Right lobe of liver (tissue), 6 donors: Measurements from ENCODE around the gene IL24. TPM values are rescaled to one million over a fixed set of nuclear protein-coding genes. Genes with fewer than 3 reads are reported as not detected.

Experiments
- ATAC-seq, 4 donors: fragments of 200-7000 bp; cut with Tn5 transposase; one replicate each; pipeline ENCODE4 v1.9.1; 2020; ENCODE audit warnings: mild to moderate bottlenecking in 4 of 4, moderate library complexity in 4 of 4
- DNase-seq, 3 donors: peaks; one replicate each; pipeline ENCODE4 v3.0.0-alpha.2; 2020
- H3K27ac ChIP-seq, 3 donors: fragments of 200-600 bp; one replicate each; pipeline ENCODE4 v1.8.0; 2022
- H3K27me3 ChIP-seq, 2 donors: fragments of 200-600 bp; one replicate each; pipeline ENCODE4 v1.8.0; 2022
- H3K36me3 ChIP-seq, 4 donors: fragments of 200-600 bp; sonication (generic) in 1 of 4; one replicate each; pipeline versions ENCODE4 v1.5.1 to v1.8.0; 2017 to 2022; ENCODE audit warnings: control low read depth in 1 of 4
- H3K4me1 ChIP-seq, 4 donors: fragments of 200-600 bp; sonication (generic) in 1 of 4; one replicate each; pipeline versions ENCODE4 v1.5.1 to v1.8.0; 2017 to 2022; ENCODE audit warnings: control low read depth in 1 of 4
- H3K4me3 ChIP-seq, 3 donors: fragments of 200-600 bp; one replicate each; pipeline ENCODE4 v1.8.0; 2022
- H3K9me3 ChIP-seq, 4 donors: fragments of 200-600 bp; sonication (generic) in 1 of 4; one replicate each; pipeline versions ENCODE4 v1.5.1 to v1.8.0; 2017 to 2022; ENCODE audit warnings: control low read depth in 1 of 4
- CTCF ChIP-seq, 4 donors: fragments of 200-600 bp in 3 of 4; fragments of 450-650 bp in 1 of 4; IDR thresholded peaks; one replicate each; pipeline versions ENCODE4 v1.5.1 to v1.8.0; 2016 to 2022; ENCODE audit warnings: antibody characterized with exemption in 4 of 4, mild to moderate bottlenecking in 2 of 4
- POLR2A ChIP-seq: fragments of 450-650 bp; IDR thresholded peaks from one replicate; pipeline ENCODE4 v1.6.1; 2017; ENCODE audit warnings: antibody characterized with exemption, mild to moderate bottlenecking
- WGBS: methylation state at CpG from one replicate; pipeline ENCODE4 v1.1.6; 2018; ENCODE audit warnings: low coverage, low lambda C conversion rate; ENCODE audit not compliant: insufficient coverage; ENCODE audit errors: missing lambda C conversion rate; 5-methylcytosine and 5-hydroxymethylcytosine counted together
- intact Hi-C, 2 donors: fragments of 100-400 bp; cut with DNase I; formaldehyde crosslinking; loops; one replicate each; pipeline versions ENCODE4 v1.11.2 to v1.14.1; 2022
- total RNA-seq, 6 experiments: library from RNA; depleted of rRNA in 2 of 6; stranded (reverse); fragments of >200 nt in 2 of 6; fragmentation: NEBNext Ultra II Directional in 3 of 6; extraction: Animal tissue kit (Norgen Biotek cat#: 25700) in 3 of 6; gene quantifications; one replicate each; pipeline versions ENCODE4 v1.1.0 to v1.2.4, GENCODE V29; 2016 to 2023
- donor health status: DM: no; HTN: yes; CAD: no.
- donor health status: DM: no; HTN: no; CAD: no.
- donor health status: DM: no; HTN: no; CAD: no.
- donor health status: DM: no; HTN: yes; CAD: no.
- donor health status: DM: no; HTN: yes; CAD: no.

Gene IL24
- total RNA-seq, 6 experiments from 2014 or later = not detected

GRCh38 chr1:206909883-206910318 lies 12.7 kb downstream of the IL24 start:
- DNase-seq (peak in 1 of 3 donors; percentile 46), ATAC-seq (peak; percentile 20 to 39 (median 26))
- intact Hi-C loops = loop anchor here (10.0 kb wide), 4 partner anchors 45 to 435 kb away; partner anchors contain the start of genes DYRK3 (in 1 of the 2), IKBKE (in 1 of the 2) and IL20 (in 1 of the 2)
- no peak for TF ChIP-seq CTCF (IDR thresholded peaks at IDR 0.05)
- TF ChIP-seq POLR2A = no peak
- 33% methylated on average over 9 of the region's 14 CpGs for WGBS
- H3K27ac ChIP-seq = peak overlapping the region in 2 of 3 donors; percentile 34 to 47
- peaks cover 0 to 10% (median 0%) of the 10 kb centered on the region in 4 donors for H3K4me1 ChIP-seq
- no peaks in the 10 kb centered on the region for H3K36me3 ChIP-seq
- peak overlapping the region; percentile 46 to 54 (median 52) for H3K4me3 ChIP-seq
- H3K27me3 ChIP-seq = no peaks in the 10 kb centered on the region
- H3K9me3 ChIP-seq = no peaks in the 10 kb centered on the region

GRCh38 chr1:206911064-206911663 lies 13.9 kb downstream of the IL24 start:
- no peaks in the 10 kb centered on the region for H3K27me3 ChIP-seq
- no peak overlapping the region for H3K27ac ChIP-seq
- no peaks in the 10 kb centered on the region for H3K9me3 ChIP-seq
- H3K4me1 ChIP-seq = peaks cover 0 to 10% (median 0%) of the 10 kb centered on the region in 4 donors
- peak; percentile 62 to 93 (median 90) for TF ChIP-seq CTCF (IDR thresholded peaks at IDR 0.05)
- no peak for TF ChIP-seq POLR2A
- ATAC-seq = peak in 3 of 4 donors; percentile 46 to 50 (median 50)
- no peak overlapping the region for H3K4me3 ChIP-seq
- H3K36me3 ChIP-seq = no peaks in the 10 kb centered on the region
- intact Hi-C loops = loop anchor here (10.0 kb wide), 4 partner anchors 46 to 436 kb away; partner anchors contain the start of genes DYRK3 (in 1 of the 2), IKBKE (in 1 of the 2) and IL20 (in 1 of the 2)
- WGBS = 0% methylated on average over 1 of the region's 1 CpG
- no peak for DNase-seq

GRCh38 chr1:206912445-206913095 lies 15.3 kb downstream of the IL24 start:
- WGBS = 17% methylated on average over 7 of the region's 7 CpGs
- Histone ChIP-seq H3K27me3 (no peaks in the 10 kb centered on the region), H3K9me3 (no peaks in the 10 kb centered on the region), H3K4me3 (no peak overlapping the region), H3K36me3 (no peaks in the 10 kb centered on the region), H3K27ac (no peak overlapping the region), H3K4me1 (peaks cover 0 to 5% (median 0%) of the 10 kb centered on the region in 4 donors)
- TF ChIP-seq POLR2A (no peak), CTCF (IDR thresholded peaks at IDR 0.05) (peak; percentile 88 to 89 (median 88))
- peak in 1 of 3 donors; percentile 73 for DNase-seq
- intact Hi-C loops = loop anchor here (10.0 kb wide), 4 partner anchors 48 to 438 kb away; partner anchors contain the start of genes DYRK3 (in 1 of the 2), IKBKE (in 1 of the 2) and IL20 (in 1 of the 2)
- peak; percentile 65 to 82 (median 69) for ATAC-seq

- intact Hi-C loops = loop anchor here (10.0 kb wide), 4 partner anchors 49 to 439 kb away; partner anchors contain the start of genes DYRK3 (in 1 of the 2), IKBKE (in 1 of the 2) and IL20 (in 1 of the 2)
- no peaks in the 10 kb centered on the region for H3K9me3 ChIP-seq
- H3K27ac ChIP-seq = no peak overlapping the region
- H3K4me3 ChIP-seq = no peak overlapping the region
- H3K27me3 ChIP-seq = no peaks in the 10 kb centered on the region
- ATAC-seq = no peak
- peaks cover 0 to 5% (median 0%) of the 10 kb centered on the region in 4 donors for H3K4me1 ChIP-seq
- TF ChIP-seq POLR2A = no peak
- TF ChIP-seq CTCF (IDR thresholded peaks at IDR 0.05) = no peak
- no peaks in the 10 kb centered on the region for H3K36me3 ChIP-seq
- no peak for DNase-seq
- WGBS = 100% methylated on average over 1 of the region's 12 CpGs
These were observed 16.7 kb downstream of the IL24 start for GRCh38 chr1:206913766-206914537.
